Activated naive CD4-positive, alpha-beta T cell treated with anti-CD3 and anti-CD28 coated beads, Interleukin-2, amount 50 U/mL, for 16 hours (primary cell): ENCODE results near the gene UBL3.

Source experiments
- DNase-seq: peaks from one replicate; pipeline ENCODE4 v3.0.0-alpha.2; 2020

The UBL3 gene

DNA sequence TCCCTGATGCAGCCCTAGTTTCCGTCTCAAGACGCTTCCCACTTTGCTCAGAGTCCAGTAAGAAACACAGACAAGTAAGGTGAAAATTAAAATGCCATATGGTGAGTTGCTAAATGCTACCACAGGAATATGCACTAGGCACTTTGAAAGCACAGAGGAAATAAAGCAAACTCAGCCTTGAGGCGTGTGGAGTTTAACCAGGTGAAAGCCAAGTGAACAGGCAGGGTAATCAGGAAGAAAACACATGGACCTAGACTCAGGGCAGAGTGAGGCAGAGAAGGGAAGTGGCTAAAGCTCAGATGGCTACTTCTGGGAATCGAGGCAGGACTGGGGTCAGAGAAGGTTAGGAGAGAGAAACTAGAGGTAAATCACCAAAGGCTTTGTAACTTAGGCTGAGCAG lies 5.4 kb upstream of the UBL3 start:
- DNase-seq, result no peak

DNA sequence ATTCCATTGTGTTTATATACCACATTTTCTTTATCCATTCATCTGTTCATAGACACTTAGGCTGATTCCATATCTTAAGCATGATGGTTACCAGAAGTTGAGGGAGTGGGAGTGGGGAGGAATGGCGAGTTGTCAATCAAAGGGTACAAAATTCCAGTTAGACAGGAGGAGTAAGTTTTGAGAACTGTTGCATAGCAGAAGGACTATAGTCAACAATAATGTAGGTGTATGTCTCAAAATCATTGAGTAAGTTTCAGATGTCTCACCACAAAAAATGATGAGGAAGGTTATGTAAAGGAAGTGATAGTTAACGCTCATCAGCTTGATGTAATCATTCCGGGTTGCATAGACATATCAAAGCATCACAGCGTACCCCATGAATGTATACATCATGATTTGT lies 4.6 kb upstream of the UBL3 start:
- no peak for DNase-seq

DNA sequence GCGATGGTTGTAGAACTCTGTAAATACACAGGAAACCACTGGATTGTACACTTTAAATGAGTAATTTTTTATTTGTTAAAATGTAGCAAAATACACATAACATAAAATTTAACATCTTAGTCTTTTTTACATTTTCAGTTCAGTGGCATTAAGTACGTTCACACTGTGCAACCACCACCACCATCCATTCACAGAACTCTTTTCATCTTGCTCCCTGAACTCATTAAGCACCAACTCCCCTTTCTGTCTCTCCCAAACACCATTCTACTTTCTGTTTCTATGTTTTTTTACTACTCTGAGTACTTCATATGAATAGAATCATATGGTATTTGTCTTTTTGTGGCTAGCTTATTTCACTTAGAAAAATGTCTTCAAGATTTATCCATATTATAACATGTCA lies 2.7 kb upstream of the UBL3 start:
- no peak for DNase-seq

DNA sequence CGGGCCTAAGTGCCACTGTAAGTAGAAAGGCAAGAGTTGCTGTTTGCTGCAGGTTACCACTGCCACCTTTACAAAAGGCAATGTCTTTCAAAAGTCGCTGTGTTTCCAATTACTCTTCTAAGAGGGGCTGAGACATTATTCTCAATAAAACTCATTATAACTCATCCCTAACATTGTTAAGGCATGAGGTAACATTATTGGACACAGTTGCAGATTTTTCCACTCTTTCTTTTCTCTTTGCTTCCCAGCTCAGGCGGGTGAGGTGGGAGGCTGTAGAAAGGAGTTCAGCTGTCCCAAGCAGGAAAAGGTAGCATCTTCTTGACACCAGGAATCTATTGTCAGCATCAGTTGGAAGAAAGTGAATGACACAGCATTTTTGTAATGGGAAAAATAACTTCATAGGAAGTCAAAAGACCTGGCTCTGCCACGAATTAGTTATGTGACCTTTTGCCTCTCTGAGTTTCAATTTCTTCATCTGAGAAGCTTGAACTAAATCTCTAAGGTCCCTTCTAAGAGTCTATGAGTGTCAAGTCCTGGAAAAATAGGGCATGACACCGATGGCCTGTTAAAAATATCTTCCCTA lies 2.1 kb upstream of the UBL3 start:
- DNase-seq, result no peak

DNA sequence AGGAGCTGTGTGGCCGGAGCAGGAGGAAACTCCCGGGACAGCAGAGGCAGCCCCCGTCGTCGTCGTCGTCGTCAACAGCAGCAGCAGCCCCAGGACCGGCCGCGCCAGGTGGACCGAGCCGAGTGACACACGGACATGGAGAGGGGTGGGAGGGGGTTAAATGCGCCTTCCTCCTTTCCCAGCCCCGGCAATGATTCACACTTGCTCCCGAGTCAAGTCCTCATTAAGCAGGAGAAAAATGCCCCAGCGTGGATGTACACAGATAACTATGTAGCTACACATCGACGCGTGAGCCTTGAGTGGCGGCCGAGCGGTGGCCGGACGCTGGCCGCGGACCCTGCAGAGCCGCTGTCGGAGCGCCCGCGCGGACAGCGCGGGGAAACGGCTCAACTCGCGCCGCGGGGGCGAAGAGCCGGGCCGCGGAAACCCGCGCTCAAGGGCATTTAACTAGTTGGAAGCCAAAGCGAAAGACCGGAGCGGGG lies 645 bp downstream of the UBL3 start:
- DNase-seq, result peak; percentile 24

DNA sequence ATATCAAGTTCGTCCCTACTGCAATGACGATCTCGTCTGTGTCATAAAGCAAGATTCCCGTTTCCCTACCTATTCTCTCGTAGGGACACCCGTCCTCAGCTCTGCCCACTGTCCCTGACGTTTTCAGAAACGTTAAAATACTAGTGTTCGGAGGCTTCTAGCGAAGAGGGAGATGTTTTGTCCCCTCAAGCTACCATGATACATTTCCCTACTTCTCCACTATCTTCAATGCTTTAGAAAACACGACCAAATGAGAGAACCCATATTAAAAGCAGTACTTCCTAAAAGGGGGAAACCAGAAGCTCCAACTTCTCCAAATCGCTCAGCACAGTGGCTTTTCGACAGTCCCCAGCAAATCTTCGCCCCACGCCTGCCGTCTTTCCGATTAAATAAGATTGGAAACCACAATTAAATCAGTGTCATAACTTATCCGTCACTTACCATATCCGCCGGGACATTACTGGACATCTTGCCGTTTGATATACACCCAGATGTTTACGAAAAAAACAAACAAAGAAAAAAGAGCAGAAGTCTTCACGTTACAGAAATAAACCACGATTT lies 1.3 kb downstream of the UBL3 start:
- DNase-seq, result peak; percentile 19

DNA sequence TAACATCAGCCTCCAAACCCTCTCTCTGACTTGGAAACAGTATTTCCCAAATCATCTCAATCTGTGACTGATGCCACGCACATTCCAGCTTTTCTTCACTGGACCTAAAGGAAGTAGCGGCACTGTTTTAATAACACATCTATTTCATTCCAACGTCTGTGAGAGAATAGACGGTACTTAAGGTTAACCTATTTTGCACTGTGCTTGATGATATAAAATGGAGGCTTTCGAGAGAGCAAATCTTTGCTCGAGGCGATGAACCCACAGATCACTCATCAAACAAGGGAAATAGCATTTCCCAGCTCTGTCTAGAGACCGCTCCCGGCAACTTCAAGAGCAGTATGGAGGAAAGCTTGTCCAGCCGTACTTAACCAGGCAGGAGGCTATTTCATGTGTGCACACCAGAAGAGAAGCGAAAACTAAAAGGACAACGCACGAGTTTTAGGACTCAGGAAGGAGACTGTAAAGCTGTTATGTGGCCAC lies 2.9 kb downstream of the UBL3 start:
- DNase-seq, result no peak

DNA sequence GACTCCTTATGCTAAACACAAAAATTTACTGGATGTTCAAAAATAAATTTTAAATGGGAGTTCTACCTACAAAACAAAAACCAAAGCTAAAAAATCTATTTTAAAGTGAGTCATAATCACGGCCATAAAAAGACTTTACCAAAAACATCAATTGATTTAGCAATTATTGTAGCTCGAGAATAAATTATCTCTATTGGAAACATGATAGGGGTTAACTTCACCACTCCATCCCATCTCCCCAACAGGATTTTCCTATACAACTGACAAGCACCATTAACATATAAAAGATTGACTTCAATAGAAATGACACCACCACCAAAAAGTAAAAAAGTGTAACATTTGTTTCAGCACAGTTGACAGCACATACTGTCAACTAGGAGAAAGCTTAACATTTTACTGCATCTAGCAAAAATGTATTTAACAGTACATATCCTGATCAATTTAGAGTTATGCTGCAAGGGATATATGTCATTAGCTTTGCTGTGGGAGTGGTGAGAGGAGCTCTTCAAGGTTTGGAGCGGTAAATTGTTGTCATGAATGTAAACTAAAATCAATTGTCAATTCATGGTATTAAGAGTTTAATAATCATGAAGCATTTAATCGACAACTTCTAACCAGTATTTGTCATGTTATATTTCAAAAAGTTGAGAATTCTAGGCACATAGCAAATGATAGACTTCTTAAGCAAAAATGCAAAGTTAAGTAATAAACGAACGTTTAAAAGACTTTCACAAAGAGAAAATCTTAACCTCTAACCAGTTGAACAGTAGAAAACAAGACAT lies 3.8 kb downstream of the UBL3 start:
- no peak for DNase-seq

DNA sequence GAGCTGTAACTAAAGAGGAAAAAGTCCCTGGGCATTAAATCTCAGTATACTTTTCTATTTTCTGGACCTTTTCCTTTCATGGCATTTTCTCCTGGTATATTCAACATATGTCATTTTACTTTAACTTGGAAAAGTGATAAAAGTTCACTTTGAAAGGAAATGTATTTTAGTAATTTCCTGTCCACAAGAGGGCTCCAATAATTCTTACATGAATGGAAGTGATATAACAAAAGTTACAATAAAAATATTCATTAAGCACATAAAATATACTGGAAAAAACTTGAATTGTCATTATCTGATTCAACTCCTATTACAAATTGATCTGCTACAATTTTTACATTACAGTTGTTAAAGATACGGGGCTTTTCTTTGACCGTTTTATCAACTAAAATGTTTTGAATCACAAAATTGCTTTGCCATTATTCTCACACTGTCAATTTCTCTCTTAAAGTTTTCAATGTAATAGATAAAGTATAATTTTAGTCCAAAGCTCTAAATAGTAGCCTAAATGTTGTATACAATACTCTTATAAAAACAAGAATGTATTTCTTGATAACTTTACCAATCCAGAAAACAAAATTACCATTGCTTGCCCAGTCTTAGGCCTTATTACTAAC lies 4.9 kb downstream of the UBL3 start:
- no peak for DNase-seq

DNA sequence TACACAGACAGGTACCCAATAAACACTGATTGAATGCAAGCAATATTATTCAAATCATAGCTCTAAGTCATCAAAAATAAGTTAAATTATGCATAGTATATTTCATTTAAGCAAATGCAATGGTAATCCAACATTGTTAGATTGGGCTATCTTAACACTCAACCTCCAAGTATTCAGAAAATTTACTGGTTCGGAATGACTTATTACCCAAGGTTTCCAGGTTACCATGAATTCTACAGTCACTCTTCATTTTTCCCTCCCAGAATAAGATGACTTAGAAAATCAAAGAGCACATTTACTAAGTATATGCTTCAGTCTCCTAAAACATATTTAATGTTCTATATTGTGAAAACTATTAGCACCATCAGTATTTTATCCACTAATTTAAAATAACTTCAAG lies 6.0 kb downstream of the UBL3 start:
- DNase-seq, result no peak

DNA sequence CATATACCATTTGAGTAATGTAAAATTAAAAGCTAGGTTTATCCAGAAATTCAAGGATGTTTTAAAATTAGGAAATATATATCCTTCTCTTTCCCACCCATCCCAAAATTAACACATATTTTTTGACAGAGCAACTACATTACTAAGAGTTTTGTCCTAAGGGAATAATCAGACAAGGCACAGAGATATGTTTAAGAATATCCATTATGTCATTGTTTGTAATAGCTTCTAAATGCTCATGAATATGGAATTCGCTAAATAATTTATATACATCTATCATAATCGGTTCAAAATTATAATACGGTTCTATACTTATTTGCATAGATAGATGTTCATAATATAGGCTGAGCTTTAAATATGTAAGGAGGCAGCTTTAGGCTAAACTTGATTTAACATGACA lies 9.8 kb downstream of the UBL3 start:
- DNase-seq, result no peak

DNA sequence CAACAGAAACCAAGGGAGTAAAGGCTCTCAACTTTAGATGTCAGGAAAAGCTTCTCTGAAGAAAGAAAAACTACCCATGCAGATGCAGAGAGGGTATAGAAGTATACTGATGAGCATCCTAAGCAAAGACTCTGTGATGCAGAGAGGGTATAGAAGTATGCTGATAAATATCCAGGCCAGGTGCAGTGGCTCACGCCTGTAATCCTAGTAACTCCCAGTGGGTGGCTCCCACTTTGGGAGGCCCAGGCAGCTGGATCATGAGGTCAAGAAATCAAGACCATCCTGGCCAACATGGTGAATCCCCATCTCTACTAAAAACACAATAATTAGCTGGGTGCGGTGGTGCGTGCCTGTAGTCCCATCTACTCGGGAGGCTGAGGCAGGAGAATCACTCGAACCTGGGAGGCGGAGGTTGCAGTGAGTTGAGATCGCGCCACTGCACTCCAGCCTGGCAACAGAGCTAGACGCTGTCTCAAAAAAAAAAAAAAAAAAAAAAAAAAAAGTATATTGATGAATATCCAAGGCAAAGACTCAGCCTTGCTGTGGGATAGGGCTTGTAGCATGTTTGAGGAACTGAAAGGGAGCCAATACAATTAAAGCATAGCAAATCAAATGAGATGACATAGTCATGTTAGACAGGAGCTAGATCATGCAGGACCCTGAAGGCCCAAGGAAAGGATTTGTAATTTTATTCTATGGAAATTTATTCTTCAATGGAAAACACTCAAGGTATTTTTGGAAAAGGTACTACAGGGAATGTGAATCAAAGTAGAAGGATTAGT lies 14.9 kb downstream of the UBL3 start:
- DNase-seq, result no peak

DNA sequence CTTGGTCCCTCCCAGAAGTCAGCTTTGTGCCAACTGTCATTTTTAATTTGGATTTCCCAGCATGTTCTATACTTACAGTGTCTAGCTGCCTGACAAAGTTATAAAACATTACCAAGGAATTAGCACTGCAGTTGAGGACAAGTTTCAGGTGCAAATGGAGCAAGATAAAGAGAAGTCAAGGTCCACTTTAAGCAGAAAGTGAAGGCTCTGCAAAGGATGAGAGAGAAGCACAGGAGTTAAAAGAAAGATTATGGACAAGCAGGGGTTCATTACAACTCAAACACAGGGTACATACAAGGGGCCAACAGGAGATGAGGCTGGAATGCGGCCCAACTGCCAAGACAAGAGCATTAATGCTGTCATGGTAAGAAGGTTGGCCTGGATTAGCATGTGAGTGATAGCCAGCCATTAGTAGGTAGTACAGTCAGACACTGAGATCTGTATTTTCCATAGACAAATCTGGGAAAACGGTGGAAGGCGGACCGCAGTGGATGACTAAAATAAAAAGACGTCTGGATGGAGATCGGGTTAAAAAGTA lies 17.6 kb downstream of the UBL3 start:
- no peak for DNase-seq

DNA sequence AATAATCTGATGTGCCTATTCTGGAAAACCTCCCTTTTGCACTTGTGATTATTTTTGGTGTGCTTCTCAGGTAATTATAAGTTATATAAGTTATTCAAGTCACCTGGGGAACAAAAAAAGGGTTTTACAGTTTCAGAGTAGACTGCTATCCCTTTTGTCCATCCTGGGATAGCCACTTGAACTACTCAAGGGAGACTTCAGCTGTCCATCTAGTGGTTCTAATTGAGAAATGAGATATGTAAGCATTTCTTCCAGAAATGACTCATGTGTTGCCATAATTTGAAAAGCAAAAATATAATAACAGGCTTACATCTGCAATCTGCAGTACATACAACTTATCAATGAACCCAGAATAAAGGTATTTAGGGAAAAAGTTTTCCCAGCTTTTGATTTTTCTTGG lies 20.4 kb downstream of the UBL3 start:
- DNase-seq, result no peak

DNA sequence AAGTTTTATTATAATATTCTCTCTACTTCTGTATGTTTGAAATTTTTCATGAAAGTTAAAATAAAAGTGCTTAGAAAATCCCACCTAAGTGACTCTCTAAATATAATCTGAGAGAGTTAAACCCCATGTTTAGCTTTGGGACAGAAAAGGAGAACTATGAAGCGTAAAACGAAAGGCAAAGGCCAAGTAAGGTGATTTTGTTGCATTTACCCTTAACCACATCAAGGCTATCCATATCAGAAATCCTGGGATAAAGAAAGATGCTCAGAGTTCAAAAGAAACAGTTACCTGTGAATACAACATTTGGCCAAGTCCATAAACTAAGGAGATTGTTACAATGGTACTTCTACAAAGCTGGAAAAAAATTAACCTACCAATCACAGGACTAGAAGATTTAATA lies 31.3 kb downstream of the UBL3 start:
- DNase-seq, result no peak

DNA sequence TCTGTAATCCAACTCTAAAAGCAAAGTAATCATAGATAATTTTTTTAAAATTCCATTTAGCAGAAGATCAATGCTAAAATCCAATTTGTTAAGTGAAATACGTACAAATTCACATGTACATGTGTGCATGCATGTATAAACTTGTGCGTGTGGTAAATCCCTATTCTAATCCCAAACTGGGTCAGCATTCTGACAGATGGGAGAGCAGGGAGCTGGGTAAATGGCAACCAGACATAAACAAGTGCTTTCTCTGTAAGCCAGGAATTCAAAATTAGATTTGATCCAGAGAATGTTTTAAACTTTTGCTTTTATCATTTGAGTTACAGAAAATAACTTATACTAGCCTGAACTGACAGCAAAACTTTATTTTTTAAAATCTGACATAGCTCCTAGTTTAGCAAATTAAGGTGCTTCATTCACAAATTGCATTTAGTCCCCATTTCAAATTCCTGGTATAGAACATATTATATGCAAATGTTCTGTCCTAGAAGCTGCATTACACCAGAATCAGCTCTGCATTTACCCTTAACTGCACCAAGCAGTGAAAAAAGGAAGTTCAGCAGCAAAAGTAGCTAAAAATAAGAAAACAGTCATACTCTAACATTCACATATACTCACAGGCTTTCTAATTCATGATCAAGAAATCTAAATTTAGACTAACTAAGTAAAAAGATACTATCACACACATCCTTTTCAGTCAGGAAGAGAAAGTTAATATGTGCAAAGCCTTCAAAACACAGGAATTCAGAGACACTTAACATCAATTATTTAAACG lies 32.6 kb downstream of the UBL3 start:
- no peak for DNase-seq

DNA sequence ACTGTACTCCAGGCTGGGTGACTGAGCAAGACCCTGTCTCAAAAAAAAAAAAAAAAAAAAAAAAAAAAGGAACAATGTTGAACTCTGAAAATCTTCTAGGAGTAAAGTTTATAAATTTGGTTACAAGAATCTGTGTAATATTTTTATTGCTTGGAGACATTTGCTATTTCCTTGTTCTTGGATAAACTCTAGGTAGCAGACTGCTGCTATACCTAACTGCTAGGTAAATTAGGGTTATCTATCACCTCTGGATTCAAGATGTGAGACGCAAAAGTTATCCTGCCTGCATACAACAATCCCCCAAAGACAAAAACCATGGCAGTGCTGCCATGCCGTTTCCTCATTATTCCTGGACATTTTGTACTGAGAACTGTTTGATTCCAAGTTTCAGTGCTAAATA lies 33.7 kb downstream of the UBL3 start:
- no peak for DNase-seq

DNA sequence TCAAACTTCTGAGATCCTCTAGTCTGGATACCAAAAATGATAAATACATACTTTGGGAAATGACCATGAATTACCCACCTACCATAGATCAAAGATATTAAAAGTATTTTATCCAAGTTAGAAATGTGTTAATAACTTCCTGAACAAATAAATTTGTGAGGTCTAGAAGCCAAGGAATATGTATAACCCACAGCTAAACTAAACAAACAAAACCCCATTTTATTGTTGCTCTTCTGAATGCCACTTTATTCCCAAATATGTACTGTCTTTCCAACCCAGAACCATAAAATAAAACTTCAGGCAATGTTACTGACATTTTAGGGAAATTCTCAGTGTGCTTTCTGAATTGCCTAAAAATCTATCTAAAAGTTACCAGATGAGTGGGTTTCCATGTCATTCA lies 35.1 kb downstream of the UBL3 start:
- DNase-seq, result no peak

DNA sequence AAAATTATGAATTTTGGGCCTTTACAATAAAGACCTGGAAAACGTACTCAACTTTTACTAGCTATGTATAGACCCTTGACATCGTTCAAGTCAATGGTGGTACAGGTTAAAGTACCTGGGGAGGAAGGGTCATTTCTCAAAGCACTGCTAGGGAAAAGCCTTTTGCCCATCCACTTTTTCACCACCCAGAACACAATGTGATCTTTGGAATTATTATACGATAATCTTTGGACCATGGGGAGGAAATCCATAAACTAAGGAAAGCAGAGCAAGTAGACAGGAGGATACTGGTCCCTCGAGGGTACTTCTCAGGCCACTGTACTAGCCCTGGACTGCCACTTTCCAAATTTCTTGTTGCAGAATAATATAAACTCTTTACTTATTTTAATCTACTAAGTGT lies 39.5 kb downstream of the UBL3 start:
- DNase-seq, result no peak

DNA sequence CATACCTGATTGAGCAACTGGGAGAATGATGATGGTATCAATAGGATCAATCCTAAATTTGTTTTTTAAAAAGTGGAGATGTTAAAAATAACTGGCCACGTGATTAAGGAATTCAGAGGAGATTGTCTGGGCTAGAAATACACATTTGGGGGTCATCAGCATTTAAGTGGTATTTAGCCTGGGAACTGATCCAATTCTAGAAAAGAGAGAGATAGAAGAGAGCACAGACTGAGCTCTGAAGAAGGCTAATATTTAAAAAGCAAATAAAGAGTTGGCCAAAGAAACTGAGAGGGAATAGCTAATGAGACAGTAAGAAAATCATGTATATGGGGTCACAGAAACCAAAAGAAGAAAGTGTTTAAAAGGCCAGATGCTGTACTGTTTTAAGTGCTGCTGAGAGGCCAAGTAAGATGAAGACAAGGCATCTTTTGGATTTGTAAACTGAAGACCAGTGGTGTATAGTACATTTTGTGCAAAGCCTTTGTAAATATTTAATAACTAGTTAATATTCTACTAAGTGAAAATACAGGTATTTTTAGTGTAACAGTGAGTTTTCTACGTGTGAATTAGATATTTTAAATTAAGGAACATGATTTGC lies 40.2 kb downstream of the UBL3 start:
- no peak for DNase-seq

DNA sequence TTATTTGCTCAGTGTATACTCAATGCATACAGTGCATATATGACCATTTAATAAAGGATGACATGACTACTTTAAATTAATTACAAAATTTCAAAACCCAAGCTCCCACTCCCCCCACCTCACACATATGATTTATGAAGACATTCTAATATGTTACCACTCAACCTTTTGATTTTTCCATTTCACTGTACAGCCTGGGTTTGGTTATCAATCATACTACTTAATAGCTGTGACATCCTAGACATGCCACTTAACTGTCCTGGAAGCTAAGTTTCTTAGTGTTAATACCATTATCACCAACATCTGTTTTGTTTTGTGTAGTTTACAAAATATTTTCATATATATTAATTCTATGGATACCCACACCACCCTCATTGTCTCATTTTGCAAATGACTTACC lies 42.2 kb downstream of the UBL3 start:
- DNase-seq, result no peak
